Measurements from ENCODE around the gene MED26. TPM values are rescaled to one million over a fixed set of nuclear protein-coding genes. Genes with fewer than 3 reads are reported as not detected.

Gene MED26
- total and polyA plus RNA-seq, 4 donors, result 0.75 to 8.4 (median 5.3) TPM

DNA sequence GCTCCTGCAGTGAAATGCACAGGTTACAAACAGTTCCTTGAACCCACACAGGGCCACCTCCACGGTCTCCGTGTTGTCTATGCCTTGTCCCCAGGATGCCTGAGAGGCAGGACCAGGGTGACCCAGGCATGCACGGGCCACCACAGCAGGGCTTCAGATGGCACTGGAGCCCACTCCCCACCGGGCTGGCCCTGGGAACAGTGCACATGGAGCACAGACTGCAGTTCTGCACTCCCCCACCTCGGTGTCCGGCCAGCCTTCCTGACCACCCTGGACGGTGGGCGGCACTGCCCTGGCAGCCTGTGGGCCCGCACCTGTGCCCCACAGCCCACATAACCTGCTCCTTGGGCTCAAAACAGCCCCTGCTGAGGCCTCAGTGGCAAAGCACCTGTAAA is 41.5 kb downstream of the MED26 start:
- no peaks in the 10 kb centered on the region for H3K36me3 ChIP-seq (ENCODE audit: control insufficient read depth in 1 of 2, insufficient read depth in 2 of 2, low read length in 1 of 2)
- no peaks in the 10 kb centered on the region for H3K27me3 ChIP-seq (ENCODE audit: control insufficient read depth in 1 of 2, insufficient read depth in 2 of 2, low read length in 1 of 2)
- intact Hi-C loops (cut with DNase I), result no loop called here
- no peaks in the 10 kb centered on the region for H3K9me3 ChIP-seq (ENCODE audit: control insufficient read depth, low read length)
- no peak overlapping the region for H3K4me3 ChIP-seq (ENCODE audit: low read length in 2 of 2)
- WGBS, 2 donors, result 90 to 91% methylated on average over 9 of the region's 9 CpGs
- no peak overlapping the region for H3K27ac ChIP-seq (ENCODE audit: low read depth in 1 of 2, low read length in 2 of 2)
- DNase-seq (no peak), ATAC-seq (ENCODE audit: low FRiP score) (no peak)
- no peaks in the 10 kb centered on the region for H3K4me1 ChIP-seq (ENCODE audit: control insufficient read depth in 1 of 2, insufficient read depth in 2 of 2, low read length in 2 of 2)

DNA sequence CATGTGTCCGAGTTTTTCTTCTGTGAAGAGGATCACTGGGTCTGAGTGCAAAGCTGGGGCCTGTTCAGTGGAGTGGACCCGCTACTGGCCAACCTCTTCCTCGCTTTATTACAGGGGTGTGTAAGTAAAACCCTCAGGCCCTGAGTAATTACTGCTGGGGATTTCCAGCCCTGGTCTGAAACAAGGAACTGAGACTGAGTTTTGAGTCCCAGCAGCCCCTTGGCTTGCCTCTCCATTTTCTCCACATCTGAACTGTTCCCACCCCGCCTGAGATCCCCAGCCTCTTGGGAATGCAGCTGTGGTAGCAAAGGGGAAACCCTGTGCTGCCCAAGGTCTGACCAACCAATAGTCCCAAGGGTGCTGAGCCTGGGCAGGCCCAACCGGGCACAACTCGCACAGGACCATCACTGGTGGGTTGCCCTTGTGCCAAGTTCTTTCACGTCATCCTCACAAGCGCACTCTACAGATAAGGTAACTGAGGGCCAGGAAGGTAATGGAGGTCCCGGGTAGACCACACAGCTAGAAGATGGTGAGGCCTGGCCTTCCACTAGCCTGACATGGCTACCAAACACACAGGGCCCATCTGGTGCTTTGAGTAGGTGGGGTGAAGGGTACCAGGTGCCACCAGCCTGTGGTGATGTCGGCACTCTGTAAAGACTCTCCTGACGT is 42.1 kb downstream of the MED26 start:
- Histone ChIP-seq H3K27ac (ENCODE audit: low read depth in 1 of 2, low read length in 2 of 2) (no peak overlapping the region), H3K9me3 (ENCODE audit: control insufficient read depth, low read length) (no peaks in the 10 kb centered on the region), H3K36me3 (ENCODE audit: control insufficient read depth in 1 of 2, insufficient read depth in 2 of 2, low read length in 1 of 2) (no peaks in the 10 kb centered on the region), H3K4me3 (ENCODE audit: low read length in 2 of 2) (no peak overlapping the region), H3K27me3 (ENCODE audit: control insufficient read depth in 1 of 2, insufficient read depth in 2 of 2, low read length in 1 of 2) (no peaks in the 10 kb centered on the region), H3K4me1 (ENCODE audit: control insufficient read depth in 1 of 2, insufficient read depth in 2 of 2, low read length in 2 of 2) (no peaks in the 10 kb centered on the region)
- 83 to 85% methylated on average over 11 of the region's 11 CpGs for WGBS, 2 donors
- DNase-seq (no peak), ATAC-seq (ENCODE audit: low FRiP score) (no peak)
- intact Hi-C loops (cut with DNase I), result no loop called here

DNA sequence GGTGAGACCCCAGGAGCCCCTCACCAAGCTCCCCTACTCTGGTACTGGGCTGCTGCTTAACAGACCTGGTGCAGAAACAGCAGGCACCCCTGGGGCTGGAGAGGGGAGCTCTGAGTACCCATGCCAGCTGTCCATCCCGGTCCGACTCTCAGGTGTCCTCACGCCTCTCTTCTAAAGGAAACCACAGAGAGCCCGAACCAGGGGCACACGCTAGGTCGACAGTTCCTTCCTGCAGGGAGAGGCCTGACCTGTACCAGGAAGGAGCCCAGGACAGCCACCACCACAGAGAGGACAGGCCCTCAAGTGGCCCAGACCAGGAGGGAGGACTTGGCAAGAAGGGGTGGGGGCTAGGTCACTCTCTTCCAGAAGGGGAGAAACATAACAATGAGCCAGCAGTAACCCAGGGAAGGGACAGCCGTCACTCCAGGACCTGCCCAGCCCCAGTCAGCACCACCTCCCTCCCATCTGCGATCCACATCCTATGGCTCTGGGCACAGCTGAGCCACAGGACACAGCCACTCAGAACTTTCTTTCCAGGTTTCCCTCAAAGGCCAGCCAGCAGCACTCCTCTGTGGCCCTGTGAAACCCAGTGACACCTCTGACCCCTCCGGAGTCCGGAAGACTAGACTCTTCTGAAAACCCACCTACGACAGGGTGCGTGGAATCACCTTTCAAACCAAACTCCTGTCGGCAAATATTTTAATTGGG is 42.8 kb downstream of the MED26 start:
- H3K27ac ChIP-seq (ENCODE audit: low read depth in 1 of 2, low read length in 2 of 2), result no peak overlapping the region
- H3K4me1 ChIP-seq (ENCODE audit: control insufficient read depth in 1 of 2, insufficient read depth in 2 of 2, low read length in 2 of 2), result no peaks in the 10 kb centered on the region
- no peak for ATAC-seq (ENCODE audit: low FRiP score)
- H3K4me3 ChIP-seq (ENCODE audit: low read length in 2 of 2), result no peak overlapping the region
- 81 to 85% methylated on average over 13 of the region's 13 CpGs for WGBS, 2 donors
- no peaks in the 10 kb centered on the region for H3K27me3 ChIP-seq (ENCODE audit: control insufficient read depth in 1 of 2, insufficient read depth in 2 of 2, low read length in 1 of 2)
- DNase-seq, result no peak
- intact Hi-C loops (cut with DNase I), result no loop called here
- H3K36me3 ChIP-seq (ENCODE audit: control insufficient read depth in 1 of 2, insufficient read depth in 2 of 2, low read length in 1 of 2), result no peaks in the 10 kb centered on the region
- no peaks in the 10 kb centered on the region for H3K9me3 ChIP-seq (ENCODE audit: control insufficient read depth, low read length)

DNA sequence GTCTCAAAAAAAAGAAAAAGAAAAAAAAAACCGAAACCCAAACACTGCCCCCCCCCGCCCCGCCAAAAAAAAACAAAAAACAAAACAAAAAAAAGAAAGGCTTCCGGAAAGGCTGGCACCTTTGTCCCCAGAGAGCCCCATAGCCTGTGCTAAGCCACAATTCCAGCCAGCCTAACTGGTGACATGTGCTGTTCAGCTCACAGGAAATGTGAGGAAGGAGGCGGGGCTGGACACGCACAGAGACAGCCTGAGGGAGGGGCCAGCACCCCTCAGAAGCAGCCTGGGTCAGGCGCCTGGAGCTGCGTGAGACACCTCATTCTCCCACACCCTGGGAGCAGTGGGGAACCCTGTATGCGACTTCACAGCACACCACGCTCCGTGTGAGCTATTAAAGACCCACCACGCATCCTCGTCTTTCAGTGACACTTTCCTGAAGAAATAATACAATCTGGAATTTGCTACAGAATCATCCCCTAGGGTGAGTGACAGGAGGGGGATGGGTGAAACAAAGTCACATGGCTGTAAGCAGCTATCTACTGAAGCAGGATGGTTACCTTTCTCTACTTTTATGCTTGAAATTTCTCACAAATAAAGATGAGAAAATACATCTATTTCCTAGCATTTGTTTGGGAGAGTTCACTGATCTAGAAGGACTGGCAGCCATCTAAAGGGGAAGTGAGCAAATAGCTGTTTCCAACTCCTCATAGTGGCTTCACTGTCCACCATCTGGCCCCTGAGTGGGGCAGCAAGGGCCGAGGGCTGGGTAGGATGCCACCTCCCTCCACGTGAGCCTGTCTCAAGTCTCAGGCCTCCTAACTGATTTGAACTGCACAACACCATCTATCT is 43.5 kb downstream of the MED26 start:
- whole genome bisulfite sequencing, 2 donors, result 8% methylated on average over 15 of the region's 15 CpGs
- no peaks in the 10 kb centered on the region for H3K4me1 ChIP-seq (ENCODE audit: control insufficient read depth in 1 of 2, insufficient read depth in 2 of 2, low read length in 2 of 2)
- intact Hi-C loops (cut with DNase I), result no loop called here

DNA sequence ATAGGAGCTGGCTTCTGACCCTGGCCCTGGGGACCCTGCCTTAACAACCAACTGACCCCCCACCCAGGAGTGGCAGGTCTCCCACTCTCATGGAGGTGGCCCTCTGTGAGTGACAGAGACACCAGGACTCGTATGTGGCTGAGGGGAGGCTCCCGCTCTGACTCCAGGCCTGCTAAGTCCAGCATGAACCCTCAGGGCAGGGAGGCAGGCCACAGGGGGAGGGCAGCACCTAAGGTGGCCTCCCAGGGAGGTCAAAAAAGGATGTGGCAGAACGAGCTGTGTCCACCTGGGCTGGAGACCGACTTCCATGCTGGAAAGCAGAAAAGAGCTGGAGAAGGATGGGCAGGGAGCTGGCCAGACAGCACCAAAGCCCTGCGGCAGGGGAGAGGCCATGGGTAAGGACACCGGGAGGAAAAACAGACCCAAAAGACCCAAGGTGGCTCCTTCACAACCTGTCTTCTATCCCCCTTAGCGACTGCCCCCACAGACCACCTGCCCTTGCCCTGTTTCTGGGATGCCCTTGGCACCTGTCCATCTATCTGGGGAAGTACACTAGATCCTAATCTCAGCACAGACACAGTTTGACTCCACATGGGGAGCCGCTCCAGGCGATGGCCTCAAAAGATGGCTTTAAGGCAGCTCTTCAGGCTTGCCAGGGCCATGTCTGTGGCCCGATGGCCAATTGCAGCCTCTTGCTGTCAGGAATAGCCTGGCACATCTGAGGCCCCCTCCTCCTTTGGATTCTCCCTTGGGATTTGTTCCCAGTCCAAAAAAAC is 45.3 kb downstream of the MED26 start:
- no peaks in the 10 kb centered on the region for H3K27me3 ChIP-seq (ENCODE audit: control insufficient read depth in 1 of 2, insufficient read depth in 2 of 2, low read length in 1 of 2)
- no peaks in the 10 kb centered on the region for H3K36me3 ChIP-seq (ENCODE audit: control insufficient read depth in 1 of 2, insufficient read depth in 2 of 2, low read length in 1 of 2)
- no peak overlapping the region for H3K4me3 ChIP-seq (ENCODE audit: low read length in 2 of 2)
- intact Hi-C loops (cut with DNase I), result no loop called here
- no peak for ATAC-seq (ENCODE audit: low FRiP score)
- WGBS, 2 donors, result 82 to 84% methylated on average over 10 of the region's 10 CpGs
- H3K9me3 ChIP-seq (ENCODE audit: control insufficient read depth, low read length), result no peaks in the 10 kb centered on the region
- no peaks in the 10 kb centered on the region for H3K4me1 ChIP-seq (ENCODE audit: control insufficient read depth in 1 of 2, insufficient read depth in 2 of 2, low read length in 2 of 2)
- H3K27ac ChIP-seq (ENCODE audit: low read depth in 1 of 2, low read length in 2 of 2), result no peak overlapping the region
- DNase-seq, result no peak

More for the DNA sequence above, 43.5 kb downstream of the MED26 start:
- ATAC-seq (ENCODE audit: low FRiP score) (peak; percentile 84), DNase-seq (peak; percentile 91 to 92)
- H3K4me3 ChIP-seq (ENCODE audit: low read length in 2 of 2), result no peak overlapping the region
- no peaks in the 10 kb centered on the region for H3K27me3 ChIP-seq (ENCODE audit: control insufficient read depth in 1 of 2, insufficient read depth in 2 of 2, low read length in 1 of 2)
- H3K9me3 ChIP-seq (ENCODE audit: control insufficient read depth, low read length), result no peaks in the 10 kb centered on the region
- no peak overlapping the region for H3K27ac ChIP-seq (ENCODE audit: low read depth in 1 of 2, low read length in 2 of 2)
- no peaks in the 10 kb centered on the region for H3K36me3 ChIP-seq (ENCODE audit: control insufficient read depth in 1 of 2, insufficient read depth in 2 of 2, low read length in 1 of 2)

DNA sequence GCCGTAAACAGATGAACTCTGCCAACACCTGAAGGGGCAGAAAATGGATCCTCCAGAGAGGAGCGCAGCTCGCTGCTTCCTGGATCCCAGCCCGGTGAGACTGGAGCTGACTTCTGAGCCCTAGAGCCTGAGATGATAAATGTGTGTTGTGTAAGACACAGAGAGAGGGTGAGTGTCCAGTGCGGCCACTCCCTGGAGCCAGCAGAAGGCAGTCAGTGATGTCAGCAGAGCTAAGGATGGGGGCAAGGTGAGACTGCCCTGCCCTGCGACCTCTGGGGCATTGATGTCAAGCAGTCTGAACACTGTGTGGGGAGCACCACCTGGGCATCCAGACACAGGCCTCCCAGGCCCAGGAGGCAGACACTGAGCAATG is 46.0 kb downstream of the MED26 start:
- no peaks in the 10 kb centered on the region for H3K9me3 ChIP-seq (ENCODE audit: control insufficient read depth, low read length)
- H3K4me1 ChIP-seq (ENCODE audit: control insufficient read depth in 1 of 2, insufficient read depth in 2 of 2, low read length in 2 of 2), result no peaks in the 10 kb centered on the region
- DNase-seq (no peak), ATAC-seq (ENCODE audit: low FRiP score) (no peak)
- H3K36me3 ChIP-seq (ENCODE audit: control insufficient read depth in 1 of 2, insufficient read depth in 2 of 2, low read length in 1 of 2), result peaks cover 0 to 1% of the 10 kb centered on the region in 2 donors
- H3K4me3 ChIP-seq (ENCODE audit: low read length in 2 of 2), result no peak overlapping the region
- intact Hi-C loops (cut with DNase I), result no loop called here
- no peak overlapping the region for H3K27ac ChIP-seq (ENCODE audit: low read depth in 1 of 2, low read length in 2 of 2)
- no peaks in the 10 kb centered on the region for H3K27me3 ChIP-seq (ENCODE audit: control insufficient read depth in 1 of 2, insufficient read depth in 2 of 2, low read length in 1 of 2)
- 83 to 86% methylated on average over 6 of the region's 6 CpGs for WGBS, 2 donors

DNA sequence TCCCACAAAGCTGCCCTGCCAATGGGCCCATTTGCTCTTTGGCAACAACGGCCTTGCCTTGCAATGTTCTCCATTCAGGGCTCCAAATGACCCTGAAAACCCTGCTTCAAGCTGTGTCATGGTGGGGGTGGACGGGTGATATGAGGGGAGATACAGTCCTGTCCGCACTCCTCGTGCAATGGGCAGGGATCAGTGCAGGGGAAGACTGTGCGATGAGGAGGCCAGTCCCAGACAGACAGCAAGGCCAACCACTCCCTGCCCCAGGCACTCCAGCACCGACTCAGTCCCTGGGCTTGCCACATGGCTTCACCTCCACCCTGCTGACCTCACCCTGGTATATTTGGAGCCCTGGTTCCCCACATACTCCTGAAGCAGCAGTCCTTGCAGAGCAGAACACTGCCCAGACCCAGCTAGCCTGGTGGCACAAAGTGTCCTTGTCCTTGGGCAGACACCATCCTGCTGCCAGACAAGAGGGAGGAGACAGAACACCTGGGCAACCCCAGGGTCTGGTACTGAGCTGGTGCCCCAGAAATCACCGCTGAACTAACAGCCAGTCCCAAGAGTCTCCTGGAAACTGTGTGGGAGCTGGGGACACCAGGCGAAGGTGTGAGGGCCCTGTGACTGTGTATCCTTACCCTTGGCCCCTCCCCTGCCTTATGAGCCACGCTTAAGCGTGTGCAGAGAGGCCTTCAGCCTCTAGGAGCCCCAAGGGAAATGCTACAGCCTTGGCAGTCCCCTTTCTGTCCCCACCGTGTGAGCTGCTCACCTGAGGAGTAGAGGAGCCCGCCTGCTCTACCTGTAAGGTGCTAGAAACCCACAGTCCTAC is 46.6 kb downstream of the MED26 start:
- no peak for ATAC-seq (ENCODE audit: low FRiP score)
- Histone ChIP-seq H3K9me3 (ENCODE audit: control insufficient read depth, low read length) (no peaks in the 10 kb centered on the region), H3K27ac (ENCODE audit: low read depth in 1 of 2, low read length in 2 of 2) (no peak overlapping the region), H3K36me3 (ENCODE audit: control insufficient read depth in 1 of 2, insufficient read depth in 2 of 2, low read length in 1 of 2) (peaks cover 0 to 2% of the 10 kb centered on the region in 2 donors), H3K4me1 (ENCODE audit: control insufficient read depth in 1 of 2, insufficient read depth in 2 of 2, low read length in 2 of 2) (no peaks in the 10 kb centered on the region), H3K4me3 (ENCODE audit: low read length in 2 of 2) (no peak overlapping the region), H3K27me3 (ENCODE audit: control insufficient read depth in 1 of 2, insufficient read depth in 2 of 2, low read length in 1 of 2) (no peaks in the 10 kb centered on the region)
- DNase-seq, result no peak
- WGBS, 2 donors, result 69 to 75% methylated on average over 12 of the region's 12 CpGs
- intact Hi-C loops (cut with DNase I), result no loop called here

DNA sequence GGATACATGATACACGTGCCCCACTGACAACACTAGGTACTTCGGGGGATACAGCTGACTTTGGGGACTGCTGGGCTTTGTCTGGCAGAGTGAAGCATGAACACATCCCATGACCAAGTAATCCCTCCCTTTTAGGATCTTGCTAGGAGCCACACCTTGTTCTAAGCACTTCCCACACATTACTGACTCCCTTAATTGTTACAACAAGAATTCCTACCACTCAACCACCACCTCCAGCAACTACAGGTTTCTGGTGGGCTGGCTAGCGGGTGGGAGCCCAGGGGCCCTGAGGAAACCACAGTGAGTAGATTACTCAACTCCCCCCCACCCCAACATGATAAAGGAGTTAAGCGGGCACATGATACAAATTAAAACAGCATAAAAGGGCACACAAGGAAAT is 48.6 kb downstream of the MED26 start:
- DNase-seq (no peak), ATAC-seq (ENCODE audit: low FRiP score) (no peak)
- 85 to 86% methylated on average over 4 of the region's 4 CpGs for WGBS, 2 donors
- Histone ChIP-seq H3K9me3 (ENCODE audit: control insufficient read depth, low read length) (no peaks in the 10 kb centered on the region), H3K4me1 (ENCODE audit: control insufficient read depth in 1 of 2, insufficient read depth in 2 of 2, low read length in 2 of 2) (no peaks in the 10 kb centered on the region), H3K36me3 (ENCODE audit: control insufficient read depth in 1 of 2, insufficient read depth in 2 of 2, low read length in 1 of 2) (peaks cover 0 to 2% of the 10 kb centered on the region in 2 donors), H3K4me3 (ENCODE audit: low read length in 2 of 2) (no peak overlapping the region), H3K27ac (ENCODE audit: low read depth in 1 of 2, low read length in 2 of 2) (no peak overlapping the region), H3K27me3 (ENCODE audit: control insufficient read depth in 1 of 2, insufficient read depth in 2 of 2, low read length in 1 of 2) (no peaks in the 10 kb centered on the region)
- intact Hi-C loops (cut with DNase I), result no loop called here
